Astrocyte (in vitro differentiated cells and primary cell): ENCODE measurements around the gene CDC20B. TPM values are rescaled to one million over a fixed set of nuclear protein-coding genes. Genes with fewer than 3 reads are reported as not detected.

Experiments used
- DNase-seq: peaks from one replicate; pipeline ENCODE4 v3.0.0-alpha.2; 2010; ENCODE audit warnings: low read depth
- FAIRE-seq: peaks from 2 replicates; lab custom pipeline; 2011; peaks lifted over from hg19 to GRCh38; lab: Jason Lieb, UNC
- H2AFZ ChIP-seq: 2 replicates; pipeline ENCODE4 v1.6.0; 2012; ENCODE audit warnings: low read depth, low read length, inconsistent platforms
- H3K27ac ChIP-seq: 2 replicates; pipeline ENCODE4 v1.5.1; 2011; ENCODE audit warnings: low read depth, low read length, inconsistent platforms
- H3K27me3 ChIP-seq: 2 replicates; pipeline ENCODE4 v1.6.0; 2011; ENCODE audit warnings: low read length, inconsistent platforms; ENCODE audit not compliant: insufficient read depth
- H3K36me3 ChIP-seq: 2 replicates; pipeline ENCODE4 v1.5.1; 2011; ENCODE audit warnings: low read length, inconsistent platforms; ENCODE audit not compliant: insufficient read depth
- H3K4me1 ChIP-seq: 2 replicates; pipeline ENCODE4 v1.5.1; 2011; ENCODE audit warnings: low read length, inconsistent platforms; ENCODE audit not compliant: insufficient read depth
- H3K4me2 ChIP-seq: 2 replicates; pipeline ENCODE4 v1.6.0; 2012; ENCODE audit warnings: low read length, inconsistent platforms
- H3K4me3 ChIP-seq: 2 replicates; pipeline ENCODE4 v1.5.1; 2011; ENCODE audit warnings: low read depth, mild to moderate bottlenecking, low read length, inconsistent platforms; ENCODE audit not compliant: insufficient read depth
- H3K79me2 ChIP-seq: 2 replicates; pipeline ENCODE4 v1.6.0; 2012; ENCODE audit warnings: mild to moderate bottlenecking, low read length, inconsistent platforms; ENCODE audit not compliant: insufficient read depth
- H3K9ac ChIP-seq: 2 replicates; pipeline ENCODE4 v1.6.0; 2012; ENCODE audit warnings: mild to moderate bottlenecking, low read length, inconsistent platforms
- H3K9me3 ChIP-seq: 2 replicates; pipeline ENCODE4 v1.5.1; 2012; ENCODE audit warnings: low read depth, mild to moderate bottlenecking, low read length, inconsistent platforms; ENCODE audit not compliant: insufficient read depth
- H4K20me1 ChIP-seq: 2 replicates; pipeline ENCODE4 v1.6.0; 2012; ENCODE audit warnings: low read length, inconsistent platforms; ENCODE audit not compliant: insufficient read depth
- H3K27ac Mint-ChIP-seq: one replicate; pipeline ENCODE4 v1.8.0; 2021; ENCODE audit warnings: mild to moderate bottlenecking, mixed read lengths; ENCODE audit not compliant: unreplicated experiment
- H3K27me3 Mint-ChIP-seq: one replicate; pipeline ENCODE4 v1.8.0; 2021; ENCODE audit warnings: low read depth, mixed read lengths; ENCODE audit not compliant: unreplicated experiment
- H3K36me3 Mint-ChIP-seq: one replicate; pipeline ENCODE4 v1.8.0; 2021; ENCODE audit warnings: low read depth, mixed read lengths; ENCODE audit not compliant: unreplicated experiment
- H3K4me1 Mint-ChIP-seq: one replicate; pipeline ENCODE4 v1.8.0; 2021; ENCODE audit warnings: low read depth, mixed read lengths; ENCODE audit not compliant: unreplicated experiment
- H3K4me3 Mint-ChIP-seq: one replicate; pipeline ENCODE4 v1.8.0; 2021; ENCODE audit warnings: mild to moderate bottlenecking, moderate library complexity, mixed read lengths; ENCODE audit not compliant: unreplicated experiment
- H3K9me3 Mint-ChIP-seq: one replicate; pipeline ENCODE4 v1.8.0; 2021; ENCODE audit warnings: mild to moderate bottlenecking, mixed read lengths; ENCODE audit not compliant: unreplicated experiment
- CTCF ChIP-seq: IDR thresholded peaks from 2 replicates; pipeline ENCODE4 v1.5.1; 2011; ENCODE audit warnings: low read depth, mild to moderate bottlenecking, inconsistent platforms, low read length, moderate library complexity; ENCODE audit not compliant: insufficient read depth
- EZH2 ChIP-seq: IDR thresholded peaks from 2 replicates; pipeline ENCODE4 v1.6.1; 2012; ENCODE audit warnings: mild to moderate bottlenecking, low read length, inconsistent platforms; ENCODE audit not compliant: insufficient read depth
- total RNA-seq: library from RNA; stranded (reverse); gene quantifications from 2 replicates; pipeline ENCODE4 v1.2.1, GENCODE V29; 2021

Gene CDC20B
- total RNA-seq, 1 donor from 2014 or later = 0.11 TPM

GRCh38 chr5:55134053-55134722 lies 38.8 kb downstream of the CDC20B start:
- peaks cover 4% of the 10 kb centered on the region for H3K27me3 Mint-ChIP-seq
- H3K27ac ChIP-seq = no peak overlapping the region
- no peaks in the 10 kb centered on the region for H3K4me1 ChIP-seq
- H2AFZ ChIP-seq = no peak overlapping the region
- DNase-seq (no peak), FAIRE-seq (no peak)
- peak overlapping the region; percentile 19 for H3K27ac Mint-ChIP-seq
- H3K36me3 Mint-ChIP-seq = no peaks in the 10 kb centered on the region
- H3K36me3 ChIP-seq = no peaks in the 10 kb centered on the region
- H3K9ac ChIP-seq = no peak overlapping the region
- no peaks in the 10 kb centered on the region for H3K9me3 ChIP-seq
- no peaks in the 10 kb centered on the region for H3K27me3 ChIP-seq
- no peak overlapping the region for H3K4me3 Mint-ChIP-seq
- no peaks in the 10 kb centered on the region for H3K79me2 ChIP-seq
- peaks cover 6% of the 10 kb centered on the region for H3K9me3 Mint-ChIP-seq
- H3K4me1 Mint-ChIP-seq = peaks cover 3% of the 10 kb centered on the region
- no peak overlapping the region for H3K4me3 ChIP-seq
- no peaks in the 10 kb centered on the region for H4K20me1 ChIP-seq
- no peak for TF ChIP-seq CTCF
- TF ChIP-seq EZH2 = no peak
- H3K4me2 ChIP-seq = no peak overlapping the region

- no peak overlapping the region for H3K4me3 Mint-ChIP-seq
- peaks cover 2% of the 10 kb centered on the region for H3K27me3 Mint-ChIP-seq
- Histone ChIP-seq H3K27me3 (no peaks in the 10 kb centered on the region), H3K4me1 (no peaks in the 10 kb centered on the region), H3K79me2 (no peaks in the 10 kb centered on the region), H3K9ac (no peak overlapping the region), H3K36me3 (no peaks in the 10 kb centered on the region), H3K4me2 (no peak overlapping the region), H3K27ac (no peak overlapping the region), H3K9me3 (no peaks in the 10 kb centered on the region), H2AFZ (no peak overlapping the region), H4K20me1 (no peaks in the 10 kb centered on the region), H3K4me3 (no peak overlapping the region)
- DNase-seq = no peak
- H3K36me3 Mint-ChIP-seq = no peaks in the 10 kb centered on the region
- H3K9me3 Mint-ChIP-seq = no peaks in the 10 kb centered on the region
- FAIRE-seq = no peak
- H3K4me1 Mint-ChIP-seq = no peaks in the 10 kb centered on the region
- TF ChIP-seq CTCF (no peak), EZH2 (no peak)
- no peak overlapping the region for H3K27ac Mint-ChIP-seq
Measured at GRCh38 chr5:55123365-55123764, 49.6 kb downstream of the CDC20B start.

GRCh38 chr5:55114061-55114460 lies 58.9 kb downstream of the CDC20B start:
- Histone ChIP-seq H3K4me2 (no peak overlapping the region), H3K27me3 (no peaks in the 10 kb centered on the region), H4K20me1 (no peaks in the 10 kb centered on the region), H3K36me3 (no peaks in the 10 kb centered on the region), H3K4me1 (no peaks in the 10 kb centered on the region), H3K4me3 (no peak overlapping the region), H3K9ac (no peak overlapping the region), H3K9me3 (no peaks in the 10 kb centered on the region), H3K79me2 (no peaks in the 10 kb centered on the region), H2AFZ (no peak overlapping the region), H3K27ac (no peak overlapping the region)
- H3K36me3 Mint-ChIP-seq = no peaks in the 10 kb centered on the region
- FAIRE-seq (no peak), DNase-seq (no peak)
- H3K27ac Mint-ChIP-seq = no peak overlapping the region
- H3K27me3 Mint-ChIP-seq = peaks cover 19% of the 10 kb centered on the region
- H3K4me1 Mint-ChIP-seq = no peaks in the 10 kb centered on the region
- TF ChIP-seq CTCF (no peak), EZH2 (no peak)
- no peak overlapping the region for H3K4me3 Mint-ChIP-seq
- peaks cover 2% of the 10 kb centered on the region for H3K9me3 Mint-ChIP-seq
